OCI-LY1 (cell line): Measurements from ENCODE around the gene PSORS1C2.

ENCODE experiments used
- H2AFZ ChIP-seq: fragments of 200-600 bp; sonication (generic), shearing (Covaris generic); 2 replicates; pipeline ENCODE4 v1.6.0; 2014; ENCODE audit warnings: antibody characterized with exemption, mild to moderate bottlenecking, low read length
- H3F3A ChIP-seq: fragments of 200-600 bp; sonication (generic), shearing (Covaris generic); 2 replicates; pipeline ENCODE4 v1.6.0; 2014; ENCODE audit warnings: mild to moderate bottlenecking, antibody characterized with exemption, low read length, moderate library complexity; ENCODE audit not compliant: insufficient read depth
- H3K27ac ChIP-seq: fragments of 200-600 bp; sonication (generic); 2 replicates; pipeline ENCODE4 v1.5.1; 2014; ENCODE audit warnings: low read length, mixed run types, mild to moderate bottlenecking, low read depth; ENCODE audit not compliant: poor library complexity, severe bottlenecking
- H3K27me3 ChIP-seq: fragments of 200-600 bp; sonication (generic); 2 replicates; pipeline ENCODE4 v1.6.0; 2014; ENCODE audit warnings: antibody characterized with exemption, mild to moderate bottlenecking, low read length, moderate library complexity; ENCODE audit not compliant: insufficient read depth
- H3K36me3 ChIP-seq: fragments of 200-600 bp; sonication (generic); 2 replicates; pipeline ENCODE4 v1.6.1; 2014; ENCODE audit warnings: mild to moderate bottlenecking, antibody characterized with exemption, low read length, moderate library complexity, mixed read lengths; ENCODE audit not compliant: insufficient read depth
- H3K4me1 ChIP-seq: fragments of 200-600 bp; sonication (generic); 2 replicates; pipeline ENCODE4 v1.5.1; 2014; ENCODE audit warnings: mild to moderate bottlenecking, low read length, moderate library complexity; ENCODE audit not compliant: insufficient read depth, severe bottlenecking
- H3K4me2 ChIP-seq: fragments of 200-600 bp; sonication (generic), shearing (Covaris generic); 2 replicates; pipeline ENCODE4 v1.6.1; 2014; ENCODE audit warnings: low read length
- H3K4me3 ChIP-seq: fragments of 200-600 bp; sonication (generic); 2 replicates; pipeline ENCODE4 v1.5.1; 2014; ENCODE audit warnings: low read length, low read depth, mild to moderate bottlenecking, mixed read lengths; ENCODE audit not compliant: poor library complexity, severe bottlenecking
- H3K79me2 ChIP-seq: fragments of 200-600 bp; shearing (Covaris generic); 2 replicates; pipeline ENCODE4 v1.6.1; 2016; ENCODE audit warnings: mixed run types, low read length, mixed read lengths; ENCODE audit not compliant: insufficient read depth
- H3K9ac ChIP-seq: fragments of 200-600 bp; sonication (generic), shearing (Covaris generic); 2 replicates; pipeline ENCODE4 v1.6.1; 2014; ENCODE audit warnings: mild to moderate bottlenecking, low read length, mixed read lengths
- H3K9me2 ChIP-seq: fragments of 200-600 bp; sonication (generic), shearing (Covaris generic); 2 replicates; pipeline ENCODE4 v1.6.1; 2014; ENCODE audit warnings: low read depth, mild to moderate bottlenecking, low read length, mixed read lengths
- H3K9me3 ChIP-seq: fragments of 200-600 bp; shearing (Covaris generic); 2 replicates; pipeline ENCODE4 v1.6.1; 2014; ENCODE audit warnings: low read length, mixed read lengths
- H4K20me1 ChIP-seq: fragments of 200-600 bp; sonication (generic), shearing (Covaris generic); 2 replicates; pipeline ENCODE4 v1.6.0; 2016; ENCODE audit warnings: mild to moderate bottlenecking, low read length; ENCODE audit not compliant: insufficient read depth
- CTCF ChIP-seq: fragments of 200-600 bp; sonication (generic), shearing (Covaris generic); IDR thresholded peaks from 2 replicates; pipeline ENCODE4 v1.5.1; 2017; ENCODE audit warnings: mild to moderate bottlenecking, antibody characterized with exemption, low read length, moderate library complexity, mixed read lengths
- EZH2 ChIP-seq: fragments of 200-600 bp; sonication (generic), shearing (Covaris generic); IDR thresholded peaks from 2 replicates; pipeline ENCODE4 v1.8.0; 2017; ENCODE audit warnings: borderline replicate concordance, mixed run types, mild to moderate bottlenecking, antibody characterized with exemption, low read length, moderate library complexity, mixed read lengths

PSORS1C2 gene

GRCh38 chr6:31156641-31157040 is 17.8 kb upstream of the PSORS1C2 start:
- no peaks in the 10 kb centered on the region for H3K27me3 ChIP-seq
- H3F3A ChIP-seq = no peaks in the 10 kb centered on the region
- no peaks in the 10 kb centered on the region for H3K9me2 ChIP-seq
- peak overlapping the region; percentile 84; the same call in 1 of the 2 replicates for H3K9ac ChIP-seq
- H3K4me3 ChIP-seq = no peak overlapping the region
- H3K36me3 ChIP-seq = peaks cover 34% of the 10 kb centered on the region
- H4K20me1 ChIP-seq = no peaks in the 10 kb centered on the region
- H3K4me2 ChIP-seq = peak overlapping the region; percentile 94
- H3K9me3 ChIP-seq = no peaks in the 10 kb centered on the region
- peaks cover 6% of the 10 kb centered on the region; the same call in 1 of the 2 replicates for H3K79me2 ChIP-seq
- no peak overlapping the region for H3K27ac ChIP-seq
- peaks cover 49% of the 10 kb centered on the region for H3K4me1 ChIP-seq
- H2AFZ ChIP-seq = no peak overlapping the region
- TF ChIP-seq EZH2 (no peak), CTCF (no peak)

GRCh38 chr6:31154436-31154835 is 15.6 kb upstream of the PSORS1C2 start:
- Histone ChIP-seq H3K4me2 (no peak overlapping the region), H3K9me3 (no peaks in the 10 kb centered on the region), H3K79me2 (no peaks in the 10 kb centered on the region), H3K9me2 (no peaks in the 10 kb centered on the region), H2AFZ (no peak overlapping the region), H4K20me1 (no peaks in the 10 kb centered on the region), H3K27me3 (no peaks in the 10 kb centered on the region), H3K4me1 (peaks cover 27% of the 10 kb centered on the region), H3K9ac (no peak overlapping the region), H3K27ac (no peak overlapping the region), H3F3A (no peaks in the 10 kb centered on the region), H3K4me3 (no peak overlapping the region), H3K36me3 (peaks cover 34% of the 10 kb centered on the region)
- TF ChIP-seq CTCF (no peak), EZH2 (no peak)

GRCh38 chr6:31152781-31153180 is 13.9 kb upstream of the PSORS1C2 start:
- Histone ChIP-seq H3K36me3 (peaks cover 34% of the 10 kb centered on the region), H3K9me3 (no peaks in the 10 kb centered on the region), H3K9me2 (no peaks in the 10 kb centered on the region), H3K79me2 (no peaks in the 10 kb centered on the region), H4K20me1 (no peaks in the 10 kb centered on the region), H2AFZ (no peak overlapping the region), H3F3A (no peaks in the 10 kb centered on the region), H3K9ac (no peak overlapping the region), H3K4me1 (peaks cover 26% of the 10 kb centered on the region), H3K4me3 (no peak overlapping the region), H3K27me3 (no peaks in the 10 kb centered on the region), H3K4me2 (no peak overlapping the region), H3K27ac (peak overlapping the region; percentile 63)
- TF ChIP-seq EZH2 (no peak), CTCF (no peak)
